IMR-90 (cell line): ENCODE results near the gene UGT2B7. TPM values are rescaled to one million over a fixed set of nuclear protein-coding genes. Genes with fewer than 3 reads are reported as not detected.

Source experiments
- ATAC-seq: fragments of 200-7000 bp; cut with Tn5 transposase; 2 replicates; pipeline ENCODE4 v1.9.1; 2020; ENCODE audit warnings: low read depth, mild to moderate bottlenecking, moderate library complexity
- BruUV-seq: library from RNA; stranded (reverse); fragments of 400-500 nt; replicated peaks from 2 replicates; lab custom pipeline; 2021; lab: Mats Ljungman, UMichigan
- CTCF ChIA-PET: fragments of 300-600 bp; formaldehyde crosslinking; extraction: SDS; loops from one replicate; lab custom pipeline; 2021; ENCODE audit warnings: antibody characterized with exemption; lab: Yijun Ruan, JAX
- POLR2A ChIA-PET: fragments of 300-600 bp; sonication (Branson Sonifier 250); formaldehyde crosslinking; loops from one replicate; lab custom pipeline; 2022; ENCODE audit warnings: antibody characterized with exemption; ENCODE audit not compliant: unreplicated experiment; lab: Charles Lee
- DNase-seq: peaks from one replicate; pipeline ENCODE4 v3.0.0; 2013
- H2AFZ ChIP-seq: replicated peaks from 2 replicates; pipeline ENCODE3; 2013; ENCODE audit warnings: low read length, mild to moderate bottlenecking; ENCODE audit not compliant: poor library complexity
- H2AK5ac ChIP-seq: 2 replicates; pipeline ENCODE4 v1.6.1; 2013; ENCODE audit warnings: low read depth, low read length, inconsistent platforms
- H2AK9ac ChIP-seq: replicated peaks from 2 replicates; pipeline ENCODE3; 2013; ENCODE audit warnings: mild to moderate bottlenecking, low read depth, low read length, moderate library complexity; ENCODE audit not compliant: poor library complexity
- H2BK120ac ChIP-seq: 2 replicates; pipeline ENCODE4 v1.6.1; 2013; ENCODE audit warnings: low read depth, low read length, inconsistent platforms
- H2BK15ac ChIP-seq: 3 replicates; pipeline ENCODE4 v1.6.1; 2013; ENCODE audit warnings: low read depth, low read length, inconsistent platforms
- H2BK20ac ChIP-seq: 2 replicates; pipeline ENCODE4 v1.6.1; 2013; ENCODE audit warnings: low read depth, mild to moderate bottlenecking, inconsistent platforms, low read length, moderate library complexity
- H2BK5ac ChIP-seq: 2 replicates; pipeline ENCODE4 v1.6.1; 2013; ENCODE audit warnings: mild to moderate bottlenecking, low read depth, low read length, inconsistent platforms; ENCODE audit not compliant: poor library complexity, severe bottlenecking
- H3K14ac ChIP-seq: replicated peaks from 2 replicates; pipeline ENCODE4 v1.6.1; 2013; ENCODE audit warnings: low read depth, low read length, inconsistent platforms
- H3K18ac ChIP-seq: 2 replicates; pipeline ENCODE4 v1.6.1; 2013; ENCODE audit warnings: low read depth, low read length, control low read depth
- H3K23ac ChIP-seq: 2 replicates; pipeline ENCODE4 v1.6.1; 2013; ENCODE audit warnings: low read depth, low read length, inconsistent platforms
- H3K27ac ChIP-seq: 2 replicates; pipeline ENCODE4 v1.5.1; 2013; ENCODE audit warnings: mild to moderate bottlenecking, control low read depth, low read length; ENCODE audit not compliant: insufficient read depth
- H3K27me3 ChIP-seq: 2 replicates; pipeline ENCODE4 v1.6.1; 2013; ENCODE audit warnings: low read length; ENCODE audit not compliant: control insufficient read depth, insufficient read depth
- H3K36me3 ChIP-seq: 2 replicates; pipeline ENCODE4 v1.6.1; 2013; ENCODE audit warnings: low read length, mixed read lengths; ENCODE audit not compliant: control insufficient read depth, insufficient read depth
- H3K4ac ChIP-seq: 2 replicates; pipeline ENCODE4 v1.6.1; 2013; ENCODE audit warnings: low read depth, low read length, inconsistent platforms
- H3K4me1 ChIP-seq: 2 replicates; pipeline ENCODE4 v1.6.1; 2013; ENCODE audit warnings: low read length, mixed read lengths; ENCODE audit not compliant: control insufficient read depth, insufficient read depth
- H3K4me2 ChIP-seq: 2 replicates; pipeline ENCODE4 v1.6.1; 2013; ENCODE audit warnings: low read depth, mild to moderate bottlenecking, control low read depth, low read length, moderate library complexity
- H3K4me3 ChIP-seq: 2 replicates; pipeline ENCODE4 v1.5.1; 2013; ENCODE audit warnings: low read depth, mild to moderate bottlenecking, control low read depth, low read length, moderate library complexity; ENCODE audit not compliant: insufficient read depth
- H3K56ac ChIP-seq: 2 replicates; pipeline ENCODE4 v1.6.1; 2013; ENCODE audit warnings: low read length, inconsistent platforms; ENCODE audit not compliant: insufficient read depth; ENCODE audit errors: extremely low read depth
- H3K79me1 ChIP-seq, 2 experiments: 2 replicates each; pipeline ENCODE4 v1.6.1; 2013; ENCODE audit warnings: low read length in 2 of 2, inconsistent platforms in 1 of 2, low read depth in 1 of 2
- H3K9ac ChIP-seq: 2 replicates; pipeline ENCODE4 v1.6.1; 2013; ENCODE audit warnings: low read depth, low read length, control low read depth
- H3K9me1 ChIP-seq: 2 replicates; pipeline ENCODE4 v1.6.1; 2013; ENCODE audit warnings: low read length, inconsistent platforms; ENCODE audit not compliant: insufficient read depth
- H3K9me3 ChIP-seq: 2 replicates; pipeline ENCODE4 v1.6.1; 2013; ENCODE audit warnings: low read length; ENCODE audit not compliant: control insufficient read depth, insufficient read depth
- H4K20me1 ChIP-seq: 2 replicates; pipeline ENCODE4 v1.6.1; 2013; ENCODE audit warnings: low read length, inconsistent platforms; ENCODE audit not compliant: insufficient read depth
- H4K5ac ChIP-seq: 2 replicates; pipeline ENCODE4 v1.6.1; 2013; ENCODE audit warnings: mild to moderate bottlenecking, low read depth, low read length, control low read depth
- H4K8ac ChIP-seq, 2 experiments: 2 replicates each; pipeline ENCODE4 v1.6.1; 2013; ENCODE audit warnings: low read depth in 2 of 2, low read length in 2 of 2, control low read depth in 1 of 2, inconsistent platforms in 1 of 2
- H4K91ac ChIP-seq: 2 replicates; pipeline ENCODE4 v1.6.1; 2013; ENCODE audit warnings: low read depth, low read length, inconsistent platforms; ENCODE audit not compliant: insufficient read depth
- CEBPB ChIP-seq: IDR thresholded peaks from 2 replicates; pipeline ENCODE4 v1.6.1; 2012; ENCODE audit warnings: low read depth, low read length, improper control_type of control experiment
- CHD1 ChIP-seq: IDR thresholded peaks from 2 replicates; pipeline ENCODE4 v1.6.1; 2012; ENCODE audit warnings: low read depth, low read length, improper control_type of control experiment
- FOS ChIP-seq: fragments of 150-350 bp; IDR thresholded peaks from 2 replicates; pipeline ENCODE4 v1.6.1; 2016; ENCODE audit warnings: low read depth, low read length
- POLR2A ChIP-seq: IDR thresholded peaks from 2 replicates; pipeline ENCODE4 v1.6.1; 2012; ENCODE audit warnings: mild to moderate bottlenecking, low read depth, low read length
- dilution Hi-C: fragments of 300-500 bp; cut with HindIII; formaldehyde crosslinking; loops from one replicate; pipeline ENCODE4 v1.14.3; 2018; ENCODE audit warnings: low sequenced_read_pairs; ENCODE audit not compliant: unreplicated experiment
- in situ Hi-C: fragments of 300-500 bp; cut with MboI; formaldehyde crosslinking; loops from 3 replicates; pipeline ENCODE4 v1.14.3; 2019; ENCODE audit warnings: low sequenced_read_pairs, inconsistent platforms, mixed read lengths
- intact Hi-C: fragments of 100-400 bp; cut with micrococcal nuclease; formaldehyde crosslinking; loops from 2 replicates; pipeline ENCODE4 v1.10.0; 2022
- polyA plus RNA-seq, 3 experiments: library from polyadenylated mRNA; depleted of rRNA; stranded (reverse); fragments of >200 nt; gene quantifications; 2 replicates each; pipeline ENCODE4 v1.2.3, GENCODE V29; 2012; ENCODE audit warnings: low replicate concordance in 1 of 3
- total RNA-seq: library from RNA; depleted of rRNA; stranded (reverse); fragments of >200 nt; gene quantifications from 2 replicates; pipeline ENCODE4 v1.2.3, GENCODE V29; 2012

UGT2B7 gene
- total and polyA plus RNA-seq, 2 of the 4 experiments (the other 2 are of a cell fraction) = 0.10 TPM; not detected in 1

- no peak for TF ChIP-seq CHD1
- TF ChIP-seq FOS = no peak
- 0 out of 2 replicates have a peak, but pooled peaks have one; percentile 4 for TF ChIP-seq CEBPB
- no peak for TF ChIP-seq POLR2A
- no peaks in the 10 kb centered on the region for H3K27me3 ChIP-seq
- CTCF ChIA-PET = no interaction called here
- H3K27ac ChIP-seq = no peak overlapping the region
- H3K4ac ChIP-seq = no peak overlapping the region
- dilution Hi-C loops = no loop called here
- H3K4me1 ChIP-seq = no peaks in the 10 kb centered on the region
- H3K36me3 ChIP-seq = no peaks in the 10 kb centered on the region
- no peak overlapping the region for H2AFZ ChIP-seq
- no peaks in the 10 kb centered on the region for H3K9me1 ChIP-seq
- peak overlapping the region; percentile 37; the same call in 1 of the 2 replicates for H3K18ac ChIP-seq
- BruUV-seq = no TSS peak
- no peak overlapping the region; the same call in 1 of the 2 replicates for H3K14ac ChIP-seq
- in situ Hi-C loops = no loop called here
- H4K5ac ChIP-seq = no peak overlapping the region
- H3K4me2 ChIP-seq = no peak overlapping the region
- H2BK20ac ChIP-seq = no peak overlapping the region
- ATAC-seq = no peak
- no peak overlapping the region for H3K56ac ChIP-seq
- intact Hi-C loops = no loop called here
- POLR2A ChIA-PET = no interaction called here
- peak overlapping the region in 1 of 2 experiments; percentile 6; a peak in 1 of 4 replicates for H4K8ac ChIP-seq
- no peak overlapping the region for H2BK120ac ChIP-seq
- H2AK5ac ChIP-seq = no peak overlapping the region
- H2BK15ac ChIP-seq = no peak overlapping the region
- H3K79me1 ChIP-seq = no peaks in the 10 kb centered on the region
- H3K4me3 ChIP-seq = no peak overlapping the region
- no peaks in the 10 kb centered on the region for H4K20me1 ChIP-seq
- no peaks in the 10 kb centered on the region for H3K9me3 ChIP-seq
- H4K91ac ChIP-seq = no peak overlapping the region
- no peak overlapping the region for H2AK9ac ChIP-seq
- H3K23ac ChIP-seq = no peak overlapping the region
- peak overlapping the region; percentile 20 for H2BK5ac ChIP-seq
- DNase-seq = peak; percentile 37
- H3K9ac ChIP-seq = no peak overlapping the region
Observed at GRCh38 chr4:69066945-69067344, 29.3 kb upstream of the UGT2B7 start.
